Endothelial cell of umbilical vein (primary cell): ENCODE results near the gene BTN1A1. TPM values are rescaled to one million over a fixed set of nuclear protein-coding genes. Genes with fewer than 3 reads are reported as not detected.

Experiments
- BruUV-seq: library from RNA; stranded (reverse); fragments of 400-500 nt; replicated peaks from 2 replicates; lab custom pipeline; 2021; lab: Mats Ljungman, UMichigan
- CTCF ChIA-PET: fragments of 300-600, 350-600 bp; sonication (Branson Sonifier 250); formaldehyde crosslinking; loops from one replicate; lab custom pipeline; 2021; ENCODE audit warnings: antibody characterized with exemption, inconsistent platforms; lab: Charles Lee
- POLR2A ChIA-PET: fragments of 300-600, 350-600 bp; sonication (Branson Sonifier 250); formaldehyde crosslinking; loops from one replicate; lab custom pipeline; 2021; ENCODE audit warnings: antibody characterized with exemption, inconsistent platforms; lab: Charles Lee
- DNase-seq: peaks from one replicate; pipeline ENCODE4 v3.0.0-alpha.2; 2011; ENCODE audit warnings: low read depth, low spot score
- FAIRE-seq: peaks from 2 replicates; lab custom pipeline; 2011; peaks lifted over from hg19 to GRCh38; lab: Jason Lieb, UNC
- H2AFZ ChIP-seq: 2 replicates; pipeline ENCODE4 v1.6.0; 2012; ENCODE audit warnings: low read depth, low read length, control low read depth, inconsistent platforms
- H3K27ac ChIP-seq: 2 replicates; pipeline ENCODE4 v1.5.1; 2011; ENCODE audit warnings: low read depth, mild to moderate bottlenecking, control low read depth, low read length, moderate library complexity; ENCODE audit not compliant: insufficient read depth
- H3K27me3 ChIP-seq, 2 experiments: 2 replicates each; pipeline versions ENCODE4 v1.6.0 to v1.6.1; 2011; ENCODE audit warnings: low read length in 2 of 2, mixed read lengths in 1 of 2; ENCODE audit not compliant: control insufficient read depth in 2 of 2, insufficient read depth in 2 of 2
- H3K36me3 ChIP-seq, 2 experiments: 2 replicates in 1 of 2; 3 replicates in 1 of 2; pipeline ENCODE4 v1.5.1; 2011; ENCODE audit warnings: low read length in 2 of 2, mild to moderate bottlenecking in 1 of 2, moderate library complexity in 1 of 2; ENCODE audit not compliant: control insufficient read depth in 2 of 2, insufficient read depth in 2 of 2; ENCODE audit errors: extremely low read depth in 1 of 2
- H3K4me1 ChIP-seq: 3 replicates; pipeline ENCODE4 v1.5.1; 2011; ENCODE audit warnings: mild to moderate bottlenecking, low read length; ENCODE audit not compliant: control insufficient read depth, insufficient read depth; ENCODE audit errors: extremely low read depth
- H3K4me2 ChIP-seq: 2 replicates; pipeline ENCODE4 v1.6.1; 2011; ENCODE audit warnings: low read length, control low read depth, mixed read lengths; ENCODE audit not compliant: insufficient read depth
- H3K4me3 ChIP-seq, 3 experiments: fragments of 200-600 bp in 1 of 3; sonication (generic), shearing (Covaris generic) in 1 of 3; replicated peaks in 1 of 3; 2 replicates each; pipeline ENCODE4 v1.5.1; 2011 to 2016; ENCODE audit warnings: control low read depth in 3 of 3, low read length in 3 of 3, mild to moderate bottlenecking in 2 of 3, inconsistent platforms in 1 of 3, low read depth in 1 of 3, moderate library complexity in 1 of 3; ENCODE audit not compliant: insufficient read depth in 1 of 3
- H3K79me2 ChIP-seq: 2 replicates; pipeline ENCODE4 v1.6.0; 2012; ENCODE audit warnings: low read length, inconsistent platforms; ENCODE audit not compliant: control insufficient read depth, insufficient read depth
- H3K9ac ChIP-seq: replicated peaks from 2 replicates; pipeline ENCODE3; 2011; ENCODE audit warnings: low read length, control low read depth; ENCODE audit not compliant: insufficient read depth; ENCODE audit errors: extremely low read depth
- H3K9me1 ChIP-seq: replicated peaks from 3 replicates; pipeline ENCODE4 v1.6.0; 2011; ENCODE audit warnings: mild to moderate bottlenecking, low read length; ENCODE audit not compliant: control insufficient read depth, insufficient read depth; ENCODE audit errors: extremely low read depth
- H3K9me3 ChIP-seq: replicated peaks from 2 replicates; pipeline ENCODE4 v1.5.1; 2012; ENCODE audit warnings: low read length, inconsistent platforms; ENCODE audit not compliant: control insufficient read depth, insufficient read depth
- H4K20me1 ChIP-seq: replicated peaks from 2 replicates; pipeline ENCODE3; 2011; ENCODE audit warnings: mild to moderate bottlenecking, low read length; ENCODE audit not compliant: control insufficient read depth, insufficient read depth; ENCODE audit errors: extremely low read depth
- CTCF ChIP-seq, 2 donors: IDR thresholded peaks; 1 replicate in 1 of 2; 2 replicates in 1 of 2; pipeline ENCODE4 v1.5.1; 2011; ENCODE audit warnings: low read length in 2 of 2, mild to moderate bottlenecking in 2 of 2, moderate library complexity in 2 of 2, control low read depth in 1 of 2, inconsistent platforms in 1 of 2, low read depth in 1 of 2; ENCODE audit not compliant: insufficient read depth in 1 of 2; ENCODE audit errors: extremely low read depth in 1 of 2
- EZH2 ChIP-seq: IDR thresholded peaks from 2 replicates; pipeline ENCODE4 v1.6.1; 2012; ENCODE audit warnings: borderline replicate concordance, low read depth, mild to moderate bottlenecking, moderate library complexity, low read length, inconsistent platforms; ENCODE audit not compliant: severe bottlenecking
- FOS ChIP-seq: IDR thresholded peaks from 2 replicates; pipeline ENCODE4 v1.6.1; 2011; ENCODE audit warnings: mild to moderate bottlenecking, low read length, moderate library complexity, borderline replicate concordance; ENCODE audit not compliant: insufficient read depth
- GATA2 ChIP-seq: IDR thresholded peaks from 2 replicates; pipeline ENCODE4 v1.7.0; 2011; ENCODE audit warnings: low read depth, mild to moderate bottlenecking, moderate library complexity, mixed read lengths, low read length; ENCODE audit not compliant: insufficient read length, insufficient read depth
- JUN ChIP-seq: IDR thresholded peaks from 2 replicates; pipeline ENCODE4 v1.6.1; 2011; ENCODE audit warnings: borderline replicate concordance, low read depth; ENCODE audit not compliant: insufficient read length, insufficient read depth
- MAX ChIP-seq: IDR thresholded peaks from 2 replicates; pipeline ENCODE4 v1.6.1; 2011; ENCODE audit not compliant: insufficient read depth, insufficient read length
- MYC ChIP-seq: IDR thresholded peaks from one replicate; pipeline ENCODE4 v1.6.1; 2011; ENCODE audit warnings: mild to moderate bottlenecking, low read depth, low read length
- POLR2A ChIP-seq: IDR thresholded peaks from 2 replicates; pipeline ENCODE4 v1.6.1; 2012; ENCODE audit warnings: low read depth, mild to moderate bottlenecking, control low read depth, low read length
- POLR2AphosphoS5 ChIP-seq: IDR thresholded peaks from 2 replicates; pipeline ENCODE4 v1.6.1; 2012; ENCODE audit warnings: low read depth, mild to moderate bottlenecking, control low read depth, low read length, moderate library complexity; ENCODE audit not compliant: insufficient read depth
- dilution Hi-C: fragments of 300-500 bp; cut with MboI; formaldehyde crosslinking; loops from one replicate; pipeline ENCODE4 v1.15.0; 2019; ENCODE audit warnings: low sequenced_read_pairs; ENCODE audit not compliant: extremely low pct_ligation_motif_present
- intact Hi-C: fragments of 100-400 bp; cut with micrococcal nuclease; formaldehyde crosslinking; loops from one replicate; pipeline ENCODE4 v1.10.0; 2022
- polyA plus RNA-seq, 4 experiments: library from polyadenylated mRNA; depleted of rRNA in 3 of 4; stranded (reverse) in 3 of 4; unstranded in 1 of 4; fragments of >200 nt; gene quantifications; 2 replicates each; pipeline versions ENCODE4 v1.2.1 to v1.2.3, GENCODE V29; 2011 to 2012; ENCODE audit warnings: missing spikeins in 1 of 4
- total RNA-seq: library from RNA; stranded (reverse); gene quantifications from 2 replicates; pipeline ENCODE4 v1.2.3, GENCODE V29; 2021

The BTN1A1 gene
- total and polyA plus RNA-seq, 2 donors (not counting 3 experiments of a cell fraction or from before 2014, with no cell fraction given): not detected

- no TSS peak for BruUV-seq
- ChIA-PET CTCF (interaction anchor here (1.1 kb wide), 1 partner anchor 134 kb away, joined by 3 read pairs; no protein-coding TSS in a partner anchor), POLR2A (no interaction called here)
- no peaks in the 10 kb centered on the region for H3K79me2 ChIP-seq
- H3K4me2 ChIP-seq: no peak overlapping the region
- H3K9me3 ChIP-seq: no peaks in the 10 kb centered on the region
- no peak for DNase-seq
- H3K27ac ChIP-seq: no peak overlapping the region
- no peak for FAIRE-seq
- no peak overlapping the region for H3K9ac ChIP-seq
- no peak overlapping the region for H2AFZ ChIP-seq
- H3K27me3 ChIP-seq: no peaks in the 10 kb centered on the region
- H3K9me1 ChIP-seq: no peaks in the 10 kb centered on the region
- H3K36me3 ChIP-seq: no peaks in the 10 kb centered on the region
- intact Hi-C loops (loop anchor here (2.0 kb wide), 2 partner anchors 13 to 57 kb away; no protein-coding TSS in a partner anchor), dilution Hi-C loops (no loop called here)
- no peak for TF ChIP-seq MAX
- TF ChIP-seq FOS: peak; percentile 5
- H3K4me1 ChIP-seq: peaks cover 23% of the 10 kb centered on the region
- no peaks in the 10 kb centered on the region for H4K20me1 ChIP-seq
- no peak overlapping the region for H3K4me3 ChIP-seq
Observed at GRCh38 chr6:26475823-26476729, 24.0 kb upstream of the BTN1A1 start.

- H3K4me2 ChIP-seq: no peak overlapping the region
- ChIA-PET CTCF (interaction anchor here (1.1 kb wide), 1 partner anchor 135 kb away, joined by 3 read pairs; no protein-coding TSS in a partner anchor), POLR2A (interaction anchor here (0.6 kb wide), 1 partner anchor 9 kb away, joined by 6 read pairs; no protein-coding TSS in a partner anchor)
- dilution Hi-C loops (no loop called here), intact Hi-C loops (no loop called here)
- no peak overlapping the region for H2AFZ ChIP-seq
- H3K4me3 ChIP-seq: no peak overlapping the region
- H3K27ac ChIP-seq: no peak overlapping the region
- H3K36me3 ChIP-seq: no peaks in the 10 kb centered on the region
- no peak overlapping the region for H3K9ac ChIP-seq
- H3K9me1 ChIP-seq: no peaks in the 10 kb centered on the region
- no peaks in the 10 kb centered on the region for H3K79me2 ChIP-seq
- H3K27me3 ChIP-seq: no peaks in the 10 kb centered on the region
- H3K4me1 ChIP-seq: peaks cover 23% of the 10 kb centered on the region
- H4K20me1 ChIP-seq: no peaks in the 10 kb centered on the region
- FAIRE-seq: no peak
- BruUV-seq: no TSS peak
- TF ChIP-seq POLR2AphosphoS5: no peak
- no peak for TF ChIP-seq EZH2
- no peak for TF ChIP-seq JUN
- no peak for TF ChIP-seq MYC
- TF ChIP-seq CTCF (IDR thresholded peaks at IDR 0.05; ENCODE audit: extremely low read depth in 1 of 2, insufficient read depth in 1 of 2, low read depth in 1 of 2, low read length in 2 of 2): no peak
- no peak for TF ChIP-seq GATA2
- no peak for TF ChIP-seq FOS
- TF ChIP-seq POLR2A: no peak
- TF ChIP-seq MAX: no peak
- H3K9me3 ChIP-seq: no peaks in the 10 kb centered on the region
- no peak for DNase-seq
Observed at GRCh38 chr6:26476896-26477295, 23.2 kb upstream of the BTN1A1 start.
